Heart left ventricle (tissue), 16 donors: ENCODE measurements around the gene ATPAF2. TPM values are rescaled to one million over a fixed set of nuclear protein-coding genes. Genes with fewer than 3 reads are reported as not detected.
"Not testable (repeated sequence)": the region's sequence is repeated elsewhere in the genome, so short reads cannot be mapped to it uniquely, and the experiment has no call there.

ENCODE experiments used
- ATAC-seq, 4 donors: fragments of 200-7000 bp; cut with Tn5 transposase; one replicate each; pipeline ENCODE4 v1.9.1; 2020 to 2022; ENCODE audit warnings: moderate library complexity in 4 of 4, mild to moderate bottlenecking in 3 of 4, moderate number of reproducible peaks in 1 of 4
- DNase-seq, 5 donors: peaks; one replicate each; pipeline ENCODE4 v3.0.0-alpha.2; 2020
- H3K27ac ChIP-seq, 12 donors: fragments of 200-600 bp; sonication (generic) in 4 of 12; one replicate each; pipeline versions ENCODE4 v1.5.0 to v1.8.0; 2016 to 2022; ENCODE audit warnings: mild to moderate bottlenecking in 2 of 12
- H3K27me3 ChIP-seq, 9 donors: fragments of 200-600 bp; sonication (generic) in 2 of 9; one replicate each; pipeline versions ENCODE4 v1.5.1 to v1.8.0; 2016 to 2022; ENCODE audit warnings: mild to moderate bottlenecking in 3 of 9
- H3K36me3 ChIP-seq, 9 donors: fragments of 200-600 bp; sonication (generic) in 2 of 9; one replicate each; pipeline versions ENCODE4 v1.5.0 to v1.8.0; 2018 to 2022; ENCODE audit warnings: mild to moderate bottlenecking in 2 of 9
- H3K4me1 ChIP-seq, 12 donors: fragments of 200-600 bp; sonication (generic) in 4 of 12; one replicate each; pipeline versions ENCODE4 v1.5.0 to v1.8.0; 2016 to 2022; ENCODE audit warnings: mild to moderate bottlenecking in 3 of 12
- H3K4me3 ChIP-seq, 12 donors: fragments of 200-600 bp; sonication (generic) in 4 of 12; one replicate each; pipeline versions ENCODE4 v1.5.0 to v1.8.0; 2017 to 2022; ENCODE audit warnings: mild to moderate bottlenecking in 9 of 12, moderate library complexity in 4 of 12
- H3K9me3 ChIP-seq, 12 donors: fragments of 200-600 bp; sonication (generic) in 4 of 12; one replicate each; pipeline versions ENCODE4 v1.5.0 to v1.8.0; 2016 to 2022; ENCODE audit warnings: mild to moderate bottlenecking in 1 of 12
- POLR2A ChIP-seq, 2 donors: fragments of 450-650 bp; IDR thresholded peaks; one replicate each; pipeline ENCODE4 v1.6.1; 2017; ENCODE audit warnings: antibody characterized with exemption in 2 of 2, mild to moderate bottlenecking in 2 of 2, moderate library complexity in 2 of 2
- WGBS, 4 donors: extraction: QIAGEN DNeasy Blood & Tissue Kit in 2 of 4; methylation state at CpG; one replicate each; pipeline versions ENCODE4 v1.1.5 to v1.1.7; 2013 to 2018; 5-methylcytosine and 5-hydroxymethylcytosine counted together
- intact Hi-C, 10 donors: fragments of 100-400 bp; cut with DNase I; formaldehyde crosslinking; loops; one replicate each; pipeline versions ENCODE4 v1.11.1 to v1.14.2; 2022
- polyA plus RNA-seq, 2 donors: library from polyadenylated mRNA; stranded (reverse); fragments of 200-250 nt; gene quantifications; one replicate each; pipeline ENCODE4 v1.2.3, GENCODE V29; 2013
- total RNA-seq, 9 donors: library from RNA; depleted of rRNA in 2 of 9; stranded (reverse); fragments of >200 nt in 2 of 9; fragmentation: NEBNext Ultra II Directional in 3 of 9; extraction: Animal tissue kit (Norgen Biotek cat#: 25700) in 3 of 9; gene quantifications; one replicate each; pipeline versions ENCODE4 v1.1.0 to v1.2.4, GENCODE V29; 2016 to 2023
- TF ChIP-seq, protein P1 (sequence below), 12 donors: fragments of 200-600 bp; sonication (generic) in 4 of 12; IDR thresholded peaks; one replicate each; pipeline versions ENCODE4 v1.5.0 to v1.8.0; 2018 to 2022; ENCODE audit warnings: antibody characterized with exemption in 12 of 12, mild to moderate bottlenecking in 5 of 12
- donor health status: ischemic (EF 13 %, LVEDD 7.1; RV severe dilation, severe dysfunction).
- donor health status: healthy with polysubstance abuse.
- donor health status: DM: no; HTN: yes; CAD: no.
- donor health status: DM: no; HTN: no; CAD: no.
- donor health status: ischemic (EF 25% LVEDD 6.9; RV normal size, moderate dysfunction).
- donor health status: ischemic (EF 25% LVEDD 5.7; RV mildly dilated, moderate dysfunction).
- donor health status: healthy.
- donor health status: DM: yes; HTN: yes; CAD: no.
- donor health status: ischemic (EF 35%, LVEDD 5.7; RV mildly dilated, moderate dysfunction).
- donor health status: nonischemic (EF 11% LVEDD 7.7; RV severe dilation, severe dysfunction).
- donor health status: DM: yes; HTN: yes; CAD: no.
- donor health status: PGD.
- donor health status: ischemic (EF 29% LVEDD 5.4; RV normal size, mild dysfunction).
- donor health status: nonischemic (EF 23%, LVEDD 6.1; RV moderate dilation, normal function).

Gene ATPAF2
- total and polyA plus RNA-seq, 11 donors = 25.6 to 51.4 (median 37.6) TPM

DNA sequence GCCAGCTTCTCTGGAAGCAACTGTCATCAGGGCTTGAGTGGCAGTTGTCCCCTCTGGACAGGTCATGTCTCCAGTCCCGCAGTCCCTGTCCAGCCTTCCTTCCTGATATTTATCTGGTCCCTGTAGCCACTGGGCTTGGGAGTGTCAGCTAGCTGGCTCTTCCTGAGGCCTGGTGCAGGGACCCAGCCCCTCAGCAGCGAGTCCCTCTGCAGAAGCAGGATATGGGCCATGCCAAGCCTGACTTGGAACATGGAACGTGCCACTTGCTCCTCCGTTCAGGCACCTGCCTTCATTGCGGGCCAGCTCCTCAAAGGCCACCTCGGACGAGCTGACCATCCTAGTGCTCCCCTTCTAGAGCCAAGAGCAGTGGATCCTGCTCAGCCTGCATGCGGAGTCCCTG is 40.0 kb downstream of the ATPAF2 start:
- 91 to 96% (median 91%) methylated on average over 7 to 8 of the region's 8 CpGs for WGBS, 4 donors
- H3K36me3 ChIP-seq = no peaks in the 10 kb centered on the region
- intact Hi-C loops = no loop called here
- TF ChIP-seq, protein P1, sequence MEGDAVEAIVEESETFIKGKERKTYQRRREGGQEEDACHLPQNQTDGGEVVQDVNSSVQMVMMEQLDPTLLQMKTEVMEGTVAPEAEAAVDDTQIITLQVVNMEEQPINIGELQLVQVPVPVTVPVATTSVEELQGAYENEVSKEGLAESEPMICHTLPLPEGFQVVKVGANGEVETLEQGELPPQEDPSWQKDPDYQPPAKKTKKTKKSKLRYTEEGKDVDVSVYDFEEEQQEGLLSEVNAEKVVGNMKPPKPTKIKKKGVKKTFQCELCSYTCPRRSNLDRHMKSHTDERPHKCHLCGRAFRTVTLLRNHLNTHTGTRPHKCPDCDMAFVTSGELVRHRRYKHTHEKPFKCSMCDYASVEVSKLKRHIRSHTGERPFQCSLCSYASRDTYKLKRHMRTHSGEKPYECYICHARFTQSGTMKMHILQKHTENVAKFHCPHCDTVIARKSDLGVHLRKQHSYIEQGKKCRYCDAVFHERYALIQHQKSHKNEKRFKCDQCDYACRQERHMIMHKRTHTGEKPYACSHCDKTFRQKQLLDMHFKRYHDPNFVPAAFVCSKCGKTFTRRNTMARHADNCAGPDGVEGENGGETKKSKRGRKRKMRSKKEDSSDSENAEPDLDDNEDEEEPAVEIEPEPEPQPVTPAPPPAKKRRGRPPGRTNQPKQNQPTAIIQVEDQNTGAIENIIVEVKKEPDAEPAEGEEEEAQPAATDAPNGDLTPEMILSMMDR (IDR thresholded peaks at IDR 0.05) = no peak
- TF ChIP-seq POLR2A (IDR thresholded peaks at IDR 0.05) = no peak
- H3K4me1 ChIP-seq = peaks cover 0 to 8% (median 0%) of the 10 kb centered on the region in 12 donors
- H3K9me3 ChIP-seq = no peaks in the 10 kb centered on the region
- H3K27ac ChIP-seq = no peak overlapping the region
- DNase-seq (no peak), ATAC-seq (no peak)
- H3K27me3 ChIP-seq = no peaks in the 10 kb centered on the region
- no peak overlapping the region for H3K4me3 ChIP-seq

DNA sequence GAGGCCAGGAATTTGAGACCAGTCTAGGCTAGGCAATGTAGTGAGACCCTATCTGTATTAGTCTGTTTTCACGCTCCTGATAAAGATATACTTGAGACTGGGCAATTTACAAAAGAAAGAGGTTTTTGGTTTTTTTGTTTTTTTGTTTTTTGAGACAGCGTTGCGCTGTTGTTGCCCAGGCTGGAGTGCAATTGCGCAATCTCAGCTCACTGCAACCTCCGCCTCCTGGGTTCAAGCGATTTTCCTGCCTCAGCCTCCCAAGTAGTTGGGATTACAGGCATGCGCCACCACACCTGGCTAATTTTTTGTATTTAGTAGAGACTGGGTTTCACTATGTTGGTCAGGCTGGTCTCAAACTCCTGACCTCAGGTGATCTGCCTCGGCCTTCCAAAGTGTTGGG is 43.1 kb downstream of the ATPAF2 start:
- not testable (repeated sequence) for H3K9me3 ChIP-seq, H3K4me1 ChIP-seq, H3K27ac ChIP-seq, H3K27me3 ChIP-seq, H3K36me3 ChIP-seq, ATAC-seq, DNase-seq, H3K4me3 ChIP-seq
- intact Hi-C loops = loop anchor here in 2 of 10 donors (2.0 kb wide), 1 partner anchor 37 kb away; no protein-coding TSS in a partner anchor
- 94 to 99% (median 96%) methylated on average over 8 of the region's 8 CpGs for WGBS, 4 donors

DNA sequence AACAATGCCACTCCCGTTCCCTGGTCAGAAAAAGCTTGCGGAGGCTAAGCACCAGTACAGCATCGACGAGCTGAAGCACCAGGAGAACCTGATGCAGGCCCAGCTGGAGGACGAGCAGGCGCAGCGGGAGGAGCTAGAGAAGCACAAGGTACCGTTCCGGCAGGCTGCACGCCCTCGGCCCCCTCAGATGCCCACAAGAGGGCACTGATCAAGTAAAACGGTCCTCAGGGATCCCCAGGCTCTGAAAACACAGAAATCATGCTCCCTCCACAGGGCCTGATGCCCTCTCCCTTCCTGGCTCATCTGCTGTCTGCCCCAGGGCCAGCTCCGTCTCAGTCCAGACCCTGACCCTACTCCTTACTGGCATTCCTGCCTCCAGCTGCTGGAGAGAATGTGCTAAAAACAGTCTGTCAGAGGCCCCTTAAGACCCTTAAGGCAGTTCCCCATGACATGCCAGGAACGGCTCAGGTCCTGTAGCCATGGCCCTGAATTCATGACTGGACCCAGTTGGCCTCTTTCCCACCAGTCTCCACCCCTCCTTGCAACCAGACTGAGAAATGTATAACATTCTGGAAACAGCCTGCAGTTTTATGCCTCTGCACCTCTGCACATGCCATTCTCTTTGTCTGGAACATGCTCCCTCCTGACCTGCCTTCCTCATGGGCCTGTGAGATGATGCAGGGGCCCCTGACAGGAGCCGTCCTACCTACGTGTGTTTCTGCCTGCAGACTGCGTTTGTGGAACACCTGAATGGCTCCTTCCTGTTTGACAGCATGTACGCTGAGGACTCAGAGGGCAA is 44.5 kb downstream of the ATPAF2 start:
- TF ChIP-seq POLR2A (IDR thresholded peaks at IDR 0.05) = no peak
- TF ChIP-seq, protein P1 (IDR thresholded peaks at IDR 0.05) = peak in 11 of 12 donors; percentile 26 to 62 (median 46)
- Histone ChIP-seq H3K27me3 (no peaks in the 10 kb centered on the region), H3K9me3 (no peaks in the 10 kb centered on the region), H3K36me3 (peaks cover 0 to 2% (median 0%) of the 10 kb centered on the region in 9 donors), H3K4me1 (peaks cover 0 to 8% (median 0%) of the 10 kb centered on the region in 12 donors), H3K27ac (no peak overlapping the region), H3K4me3 (no peak overlapping the region)
- peak; percentile 55 to 83 (median 75) for ATAC-seq
- WGBS, 4 donors = 53 to 65% (median 57%) methylated on average over 18 of the region's 18 CpGs
- intact Hi-C loops = loop anchor here in 7 of 10 donors (1.0 to 5.0 kb wide), 5 partner anchors 33 to 43 kb away; partner anchors contain the start of genes ATPAF2 (in 1 of the 7) and GID4 (in 1 of the 7)
- peak in 3 of 5 donors; percentile 32 to 62 (median 36) for DNase-seq

DNA sequence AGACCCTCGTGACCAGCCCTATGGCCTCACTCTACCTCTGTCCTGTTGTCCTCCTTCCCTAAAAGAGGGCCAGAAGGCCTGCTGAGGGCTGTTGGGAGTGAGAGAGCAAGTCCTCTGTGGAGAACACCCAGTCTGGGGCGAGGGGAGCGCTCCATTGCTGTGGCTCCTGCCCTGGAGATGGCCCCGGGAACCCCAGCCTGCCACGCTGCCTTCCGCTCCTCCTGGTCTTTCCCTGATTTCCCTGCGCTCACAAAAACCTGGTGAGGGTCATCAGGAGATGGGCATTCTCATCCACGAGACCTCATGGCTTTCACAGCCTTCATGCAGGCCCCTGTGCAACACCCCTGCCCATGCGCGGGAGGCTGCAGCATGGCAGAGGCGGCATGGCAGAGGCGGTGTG is 45.1 kb downstream of the ATPAF2 start:
- peak in 1 of 4 donors; percentile 12 for ATAC-seq

More for the DNA sequence above, 45.1 kb downstream of the ATPAF2 start:
- intact Hi-C loops = loop anchor here in 7 of 10 donors (1.0 to 5.0 kb wide), 5 partner anchors 33 to 43 kb away; partner anchors contain the start of genes ATPAF2 (in 1 of the 7) and GID4 (in 1 of the 7)
- peaks cover 0 to 8% (median 0%) of the 10 kb centered on the region in 12 donors for H3K4me1 ChIP-seq
- no peaks in the 10 kb centered on the region for H3K9me3 ChIP-seq
- H3K27me3 ChIP-seq = no peaks in the 10 kb centered on the region
- 89 to 97% (median 96%) methylated on average over 10 to 12 of the region's 12 CpGs for WGBS, 4 donors
- no peak for DNase-seq
- no peak overlapping the region for H3K27ac ChIP-seq
- H3K36me3 ChIP-seq = peaks cover 0 to 6% (median 0%) of the 10 kb centered on the region in 9 donors
- no peak overlapping the region for H3K4me3 ChIP-seq
- TF ChIP-seq POLR2A (IDR thresholded peaks at IDR 0.05) = no peak
- TF ChIP-seq, protein P1 (IDR thresholded peaks at IDR 0.05) = no peak
